Duodenal mucosa (tissue), 2 donors: ENCODE data around the gene PDZD8.
"Not testable (repeated sequence)": the region's sequence is repeated elsewhere in the genome, so short reads cannot be mapped to it uniquely, and the experiment has no call there.

Source experiments
- H3K27ac ChIP-seq: one replicate; pipeline ENCODE4 v1.7.0; 2013; ENCODE audit warnings: low read depth, low read length
- H3K27me3 ChIP-seq, 2 donors: one replicate each; pipeline ENCODE4 v1.7.0; 2013; ENCODE audit warnings: low read length in 2 of 2, control low read depth in 1 of 2; ENCODE audit not compliant: insufficient read depth in 2 of 2, control insufficient read depth in 1 of 2
- H3K36me3 ChIP-seq, 2 donors: one replicate each; pipeline ENCODE4 v1.7.0; 2013; ENCODE audit warnings: low read length in 2 of 2, control low read depth in 1 of 2; ENCODE audit not compliant: insufficient read depth in 2 of 2, control insufficient read depth in 1 of 2
- H3K4me1 ChIP-seq, 2 donors: one replicate each; pipeline ENCODE4 v1.7.0; 2013; ENCODE audit warnings: low read length in 2 of 2, control low read depth in 1 of 2; ENCODE audit not compliant: insufficient read depth in 2 of 2, control insufficient read depth in 1 of 2
- H3K4me3 ChIP-seq, 2 donors: one replicate each; pipeline ENCODE4 v1.7.0; 2013; ENCODE audit warnings: low read length in 2 of 2, low read depth in 1 of 2
- H3K9ac ChIP-seq, 2 donors: one replicate each; pipeline ENCODE4 v1.7.0; 2013; ENCODE audit warnings: low read length in 2 of 2, low read depth in 1 of 2
- H3K9me3 ChIP-seq, 2 donors: one replicate each; pipeline ENCODE4 v1.7.0; 2013; ENCODE audit warnings: low read length in 2 of 2, control low read depth in 1 of 2; ENCODE audit not compliant: control insufficient read depth in 1 of 2

Gene PDZD8

DNA sequence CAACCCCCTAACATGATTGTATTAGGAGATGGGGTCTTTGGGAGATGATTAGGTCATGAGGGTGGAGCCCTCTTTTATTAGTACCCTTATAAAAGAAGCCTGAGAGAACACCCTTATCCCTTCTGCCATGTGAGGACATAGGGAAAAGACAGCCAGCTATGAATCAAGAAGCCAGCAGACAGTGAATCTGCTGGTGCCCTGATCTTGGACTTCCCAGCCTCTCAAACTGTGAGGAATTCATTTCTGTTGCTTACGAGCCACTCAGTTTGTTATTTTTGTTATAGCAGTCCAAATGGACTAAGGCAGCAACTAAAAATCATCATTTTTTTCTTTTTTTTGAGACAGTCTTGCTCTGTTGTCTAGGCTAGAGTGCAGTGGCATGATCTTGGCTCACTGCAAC lies 74.6 kb downstream of the PDZD8 start:
- Histone ChIP-seq H3K9ac (no peak overlapping the region), H3K27ac (no peak overlapping the region), H3K4me3 (no peak overlapping the region), H3K27me3 (no peaks in the 10 kb centered on the region), H3K36me3 (peaks cover 0 to 3% of the 10 kb centered on the region in 2 donors), H3K9me3 (no peaks in the 10 kb centered on the region), H3K4me1 (no peaks in the 10 kb centered on the region)

DNA sequence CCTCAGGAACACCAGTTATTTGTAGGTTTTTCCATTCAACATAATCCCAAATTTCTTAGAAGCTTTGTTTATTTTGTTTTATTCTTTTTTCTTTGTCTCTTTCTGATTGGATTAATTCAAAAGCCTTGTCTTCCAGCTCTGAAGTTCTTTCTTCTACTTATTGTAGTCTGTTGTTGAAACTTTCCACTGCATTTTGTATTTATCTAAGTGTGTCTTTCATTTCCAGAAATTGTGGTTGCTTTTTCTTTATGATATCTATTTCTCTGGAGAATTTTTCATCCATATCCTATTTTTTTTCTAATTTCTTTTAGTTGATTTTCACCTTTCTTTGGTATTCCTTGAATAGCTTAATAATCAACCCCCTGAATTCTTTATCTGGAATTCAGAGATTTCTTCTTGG lies 75.8 kb downstream of the PDZD8 start:
- Histone ChIP-seq H3K36me3 (peaks cover 0 to 3% of the 10 kb centered on the region in 2 donors), H3K9ac (no peak overlapping the region), H3K9me3 (no peaks in the 10 kb centered on the region), H3K27me3 (no peaks in the 10 kb centered on the region), H3K4me3 (no peak overlapping the region), H3K4me1 (no peaks in the 10 kb centered on the region), H3K27ac (no peak overlapping the region)

DNA sequence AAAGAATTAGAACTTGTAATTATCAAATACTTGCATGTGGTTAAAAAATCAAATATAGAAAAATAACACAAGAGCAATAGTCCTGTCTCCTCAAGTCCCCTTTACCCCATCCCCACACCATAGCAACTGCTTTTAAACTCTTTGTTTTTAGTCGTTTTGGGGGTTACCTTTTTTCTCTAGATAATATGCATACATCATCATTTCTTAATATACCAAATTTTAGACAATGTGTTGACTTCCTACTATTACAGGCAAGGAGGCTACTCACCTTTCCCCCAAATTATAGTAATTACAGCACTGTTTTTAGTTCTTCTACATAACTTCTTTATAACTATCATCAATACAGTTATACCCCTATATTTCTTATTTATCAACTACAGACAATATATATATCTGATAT lies 77.0 kb downstream of the PDZD8 start:
- no peak overlapping the region for H3K27ac ChIP-seq
- no peaks in the 10 kb centered on the region for H3K9me3 ChIP-seq
- no peak overlapping the region for H3K4me3 ChIP-seq
- H3K4me1 ChIP-seq = no peaks in the 10 kb centered on the region
- no peak overlapping the region for H3K9ac ChIP-seq
- H3K36me3 ChIP-seq = peaks cover 0 to 3% of the 10 kb centered on the region in 2 donors
- H3K27me3 ChIP-seq = no peaks in the 10 kb centered on the region

- H3K4me3 ChIP-seq = no peak overlapping the region
- no peaks in the 10 kb centered on the region for H3K4me1 ChIP-seq
- no peak overlapping the region for H3K9ac ChIP-seq
- peaks cover under 1 to 4% of the 10 kb centered on the region in 2 donors for H3K36me3 ChIP-seq
- no peak overlapping the region for H3K27ac ChIP-seq
- no peaks in the 10 kb centered on the region for H3K27me3 ChIP-seq
- no peaks in the 10 kb centered on the region for H3K9me3 ChIP-seq
Observed at GRCh38 chr10:117294735-117295134, 80.5 kb downstream of the PDZD8 start.

DNA sequence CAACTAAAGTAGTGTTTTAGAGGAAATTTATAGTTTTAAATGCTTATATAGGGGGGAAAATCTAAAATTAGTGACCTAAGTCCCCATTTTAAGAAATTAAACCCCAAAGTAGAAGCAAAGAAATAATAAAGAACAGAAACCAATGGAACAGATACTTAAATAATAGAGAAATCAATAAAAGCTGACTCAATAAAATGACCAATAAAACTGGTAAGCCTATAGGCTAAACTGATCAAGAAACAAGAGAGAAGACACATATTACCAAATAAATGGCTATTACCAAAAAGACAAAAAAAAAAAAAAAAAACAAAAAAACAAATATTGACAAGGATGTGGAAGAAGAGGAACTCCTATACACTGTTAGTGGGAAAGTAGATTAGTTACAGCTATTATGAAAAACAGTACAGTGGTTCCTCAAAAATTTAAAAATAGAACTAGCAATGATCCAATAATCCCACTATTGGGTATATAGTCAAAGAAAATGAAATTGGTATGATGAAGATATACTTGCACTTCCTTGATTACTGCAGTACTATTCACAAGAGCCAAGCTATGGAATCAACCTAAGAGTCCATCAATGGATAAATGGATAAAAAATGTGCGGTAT lies 81.1 kb downstream of the PDZD8 start:
- peaks cover 0 to 10% of the 10 kb centered on the region in 2 donors for H3K36me3 ChIP-seq
- no peaks in the 10 kb centered on the region for H3K27me3 ChIP-seq
- H3K27ac ChIP-seq = no peak overlapping the region
- no peak overlapping the region for H3K4me3 ChIP-seq
- H3K4me1 ChIP-seq = no peaks in the 10 kb centered on the region
- no peak overlapping the region for H3K9ac ChIP-seq
- H3K9me3 ChIP-seq = no peaks in the 10 kb centered on the region

DNA sequence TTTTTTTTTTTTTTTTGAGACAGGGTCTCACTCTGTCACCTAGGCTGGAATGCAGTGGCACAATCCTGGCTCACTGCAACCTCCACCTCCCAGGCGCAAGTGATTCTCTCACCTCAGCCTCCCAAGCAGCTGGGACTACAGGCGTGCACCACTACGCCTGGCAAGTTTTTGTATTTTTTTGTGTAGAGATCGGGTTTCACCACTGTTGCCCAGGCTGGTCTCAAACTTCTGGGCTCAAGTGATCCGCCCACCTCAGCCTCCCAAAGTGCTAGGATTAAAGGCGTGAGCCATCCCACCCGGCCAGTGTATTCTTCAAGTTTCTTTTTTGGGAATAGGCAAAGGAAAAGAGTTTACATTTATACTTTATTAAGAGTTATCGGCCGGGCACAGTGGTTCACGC lies 84.4 kb downstream of the PDZD8 start:
- not testable (repeated sequence) for H3K4me3 ChIP-seq, H3K9me3 ChIP-seq, H3K27me3 ChIP-seq, H3K4me1 ChIP-seq, H3K9ac ChIP-seq, H3K27ac ChIP-seq
- H3K36me3 ChIP-seq = peaks cover 4 to 15% of the 10 kb centered on the region in 2 donors

DNA sequence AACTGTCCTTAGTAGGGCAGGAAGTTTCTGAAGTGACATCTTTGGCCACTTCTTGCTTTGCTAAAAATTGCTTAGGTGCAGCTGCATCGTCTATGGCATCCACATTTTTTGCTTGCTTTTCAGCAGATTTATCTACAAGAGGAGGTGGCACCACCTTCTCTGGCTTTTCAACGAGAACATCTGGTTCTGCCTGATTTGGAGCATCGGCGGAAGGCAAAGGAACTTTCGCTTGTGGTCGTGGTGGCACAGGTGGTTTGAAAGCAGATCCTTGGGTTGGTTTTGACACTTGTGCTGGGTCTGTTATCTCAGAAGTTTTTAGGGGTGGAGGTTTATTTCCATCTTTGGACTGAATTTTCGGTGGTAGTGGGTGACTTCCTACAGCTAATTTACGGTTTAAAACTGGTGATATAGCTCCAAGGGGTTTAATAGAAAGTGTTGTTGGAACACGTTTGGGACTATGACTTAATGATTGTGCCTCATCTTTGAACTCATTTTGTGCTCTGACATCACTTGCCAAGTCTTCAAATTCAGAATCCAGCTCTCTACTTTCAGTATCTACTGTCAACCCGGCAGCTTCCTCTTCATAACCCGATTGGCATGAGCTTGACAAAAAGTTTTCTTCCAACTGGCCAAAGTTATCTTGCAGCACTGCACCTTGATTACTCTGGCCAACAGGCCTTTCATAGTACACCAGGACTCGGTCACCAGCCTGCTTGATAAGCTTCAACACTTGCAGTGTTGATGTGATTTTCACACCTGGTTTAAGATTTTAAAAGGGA lies 90.3 kb downstream of the PDZD8 start:
- Histone ChIP-seq H3K4me1 (no peaks in the 10 kb centered on the region), H3K36me3 (peaks cover 30 to 31% of the 10 kb centered on the region in 2 donors), H3K27ac (no peak overlapping the region), H3K9ac (no peak overlapping the region), H3K4me3 (no peak overlapping the region), H3K27me3 (no peaks in the 10 kb centered on the region), H3K9me3 (no peaks in the 10 kb centered on the region)

- no peak overlapping the region for H3K4me3 ChIP-seq
Observed at GRCh38 chr10:117277675-117278074, 97.6 kb downstream of the PDZD8 start.

DNA sequence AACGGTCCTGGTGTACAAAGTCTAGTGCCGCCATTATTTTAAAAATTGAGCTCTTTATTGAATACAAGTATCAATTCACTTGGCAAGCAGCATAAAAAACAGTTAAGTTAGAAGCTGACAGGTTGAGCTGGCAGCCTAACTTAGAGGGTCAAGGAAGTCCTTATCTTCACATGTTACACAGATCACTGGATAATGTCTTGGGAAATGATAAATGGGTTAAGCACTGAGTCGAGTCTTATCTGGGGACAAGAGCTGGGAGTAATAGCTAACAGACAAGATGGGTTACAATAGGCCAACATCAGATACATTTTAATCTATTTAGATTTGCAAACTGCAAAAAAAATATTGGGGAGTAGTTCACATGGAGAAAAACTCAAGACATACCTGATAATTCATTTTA lies 100.1 kb downstream of the PDZD8 start:
- Histone ChIP-seq H3K27ac (no peak overlapping the region), H3K27me3 (no peaks in the 10 kb centered on the region), H3K4me3 (no peak overlapping the region), H3K9ac (no peak overlapping the region), H3K36me3 (no peaks in the 10 kb centered on the region), H3K4me1 (no peaks in the 10 kb centered on the region), H3K9me3 (no peaks in the 10 kb centered on the region)

More at GRCh38 chr10:117277675-117278074, 97.6 kb downstream of the PDZD8 start:
- Histone ChIP-seq H3K36me3 (peaks cover 0 to 7% of the 10 kb centered on the region in 2 donors), H3K27me3 (no peaks in the 10 kb centered on the region), H3K9ac (no peak overlapping the region), H3K9me3 (no peaks in the 10 kb centered on the region), H3K27ac (no peak overlapping the region), H3K4me1 (no peaks in the 10 kb centered on the region)

- no peak overlapping the region for H3K27ac ChIP-seq
Observed at GRCh38 chr10:117274509-117274908, 100.7 kb downstream of the PDZD8 start.

More at GRCh38 chr10:117274509-117274908, 100.7 kb downstream of the PDZD8 start:
- no peaks in the 10 kb centered on the region for H3K9me3 ChIP-seq
- no peak overlapping the region for H3K9ac ChIP-seq
- no peak overlapping the region for H3K4me3 ChIP-seq
- H3K27me3 ChIP-seq = no peaks in the 10 kb centered on the region
- H3K4me1 ChIP-seq = no peaks in the 10 kb centered on the region
- H3K36me3 ChIP-seq = no peaks in the 10 kb centered on the region
